Fibroblast of mammary gland (primary cell): ENCODE results near the gene ANO8.

Source experiments
- DNase-seq: peaks from one replicate; pipeline ENCODE4 v3.0.0-alpha.2; 2010; ENCODE audit warnings: low read depth
- H3K4me3 ChIP-seq: 2 replicates; pipeline ENCODE4 v1.5.1; 2011; ENCODE audit warnings: low read depth, mild to moderate bottlenecking, low read length, moderate library complexity; ENCODE audit not compliant: control insufficient read depth
- TF ChIP-seq, protein P1 (sequence below): conservative IDR thresholded peaks from 2 replicates; pipeline ENCODE4 v1.5.1; 2011; ENCODE audit warnings: low read depth, low read length, inconsistent platforms; ENCODE audit not compliant: control insufficient read depth, insufficient read depth

ANO8 gene

DNA sequence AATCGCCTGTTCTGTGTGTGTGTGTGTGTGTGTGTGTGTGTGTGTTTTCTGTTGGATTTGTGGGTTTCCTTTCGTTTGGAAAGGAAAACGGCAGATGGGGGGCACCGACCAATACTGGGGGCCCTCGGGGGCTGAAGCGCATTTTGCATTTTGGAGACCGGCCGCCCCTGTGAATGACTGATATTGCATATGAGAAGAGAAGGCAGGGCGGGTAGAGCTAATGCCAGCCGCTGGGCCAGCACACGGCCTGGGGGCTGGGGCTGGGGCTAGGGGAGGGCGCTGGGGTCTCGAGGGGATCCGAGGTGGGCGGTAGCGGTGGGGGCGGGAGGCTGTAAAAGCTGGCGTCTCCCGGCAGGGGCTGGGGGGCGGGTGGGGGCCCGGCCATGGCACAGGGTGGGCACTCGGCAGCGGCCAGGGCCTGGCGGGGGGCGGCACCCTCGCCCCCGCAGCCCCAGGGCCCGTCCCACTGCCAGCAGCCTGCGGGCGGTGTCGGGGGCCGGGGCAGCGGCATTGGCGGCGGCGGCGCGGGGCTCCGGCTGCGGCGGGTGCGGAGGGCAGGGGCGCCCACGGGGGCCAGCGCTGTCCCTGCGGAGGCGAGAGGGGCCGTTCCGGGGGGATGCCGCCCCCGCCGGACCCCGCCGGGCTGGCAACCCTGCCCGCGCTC lies 11.2 kb downstream of the ANO8 start:
- no peak overlapping the region for H3K4me3 ChIP-seq
- TF ChIP-seq, protein P1, sequence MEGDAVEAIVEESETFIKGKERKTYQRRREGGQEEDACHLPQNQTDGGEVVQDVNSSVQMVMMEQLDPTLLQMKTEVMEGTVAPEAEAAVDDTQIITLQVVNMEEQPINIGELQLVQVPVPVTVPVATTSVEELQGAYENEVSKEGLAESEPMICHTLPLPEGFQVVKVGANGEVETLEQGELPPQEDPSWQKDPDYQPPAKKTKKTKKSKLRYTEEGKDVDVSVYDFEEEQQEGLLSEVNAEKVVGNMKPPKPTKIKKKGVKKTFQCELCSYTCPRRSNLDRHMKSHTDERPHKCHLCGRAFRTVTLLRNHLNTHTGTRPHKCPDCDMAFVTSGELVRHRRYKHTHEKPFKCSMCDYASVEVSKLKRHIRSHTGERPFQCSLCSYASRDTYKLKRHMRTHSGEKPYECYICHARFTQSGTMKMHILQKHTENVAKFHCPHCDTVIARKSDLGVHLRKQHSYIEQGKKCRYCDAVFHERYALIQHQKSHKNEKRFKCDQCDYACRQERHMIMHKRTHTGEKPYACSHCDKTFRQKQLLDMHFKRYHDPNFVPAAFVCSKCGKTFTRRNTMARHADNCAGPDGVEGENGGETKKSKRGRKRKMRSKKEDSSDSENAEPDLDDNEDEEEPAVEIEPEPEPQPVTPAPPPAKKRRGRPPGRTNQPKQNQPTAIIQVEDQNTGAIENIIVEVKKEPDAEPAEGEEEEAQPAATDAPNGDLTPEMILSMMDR, result no peak
- no peak for DNase-seq

DNA sequence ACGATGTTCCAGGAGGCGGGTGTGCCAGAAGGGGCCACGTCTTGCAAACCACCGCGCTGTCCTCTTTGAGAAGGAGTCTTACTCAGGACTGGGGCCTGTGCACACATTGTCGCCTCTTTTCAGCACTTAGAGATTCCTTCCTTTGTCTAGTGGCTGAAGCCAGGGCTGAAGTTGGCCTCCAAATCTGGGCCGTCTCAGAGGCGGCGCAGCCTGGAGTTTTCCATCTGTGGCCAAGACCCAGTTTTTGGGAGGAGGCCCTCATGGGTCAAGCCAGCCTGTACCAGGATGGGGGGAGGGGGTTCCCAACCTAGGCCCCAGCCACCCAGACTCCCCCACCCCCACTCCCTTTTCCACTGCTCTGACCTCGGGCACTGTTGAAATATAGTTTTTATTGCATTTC lies 11.8 kb downstream of the ANO8 start:
- H3K4me3 ChIP-seq, result no peak overlapping the region
- no peak for DNase-seq
- TF ChIP-seq, protein P1, result no peak

DNA sequence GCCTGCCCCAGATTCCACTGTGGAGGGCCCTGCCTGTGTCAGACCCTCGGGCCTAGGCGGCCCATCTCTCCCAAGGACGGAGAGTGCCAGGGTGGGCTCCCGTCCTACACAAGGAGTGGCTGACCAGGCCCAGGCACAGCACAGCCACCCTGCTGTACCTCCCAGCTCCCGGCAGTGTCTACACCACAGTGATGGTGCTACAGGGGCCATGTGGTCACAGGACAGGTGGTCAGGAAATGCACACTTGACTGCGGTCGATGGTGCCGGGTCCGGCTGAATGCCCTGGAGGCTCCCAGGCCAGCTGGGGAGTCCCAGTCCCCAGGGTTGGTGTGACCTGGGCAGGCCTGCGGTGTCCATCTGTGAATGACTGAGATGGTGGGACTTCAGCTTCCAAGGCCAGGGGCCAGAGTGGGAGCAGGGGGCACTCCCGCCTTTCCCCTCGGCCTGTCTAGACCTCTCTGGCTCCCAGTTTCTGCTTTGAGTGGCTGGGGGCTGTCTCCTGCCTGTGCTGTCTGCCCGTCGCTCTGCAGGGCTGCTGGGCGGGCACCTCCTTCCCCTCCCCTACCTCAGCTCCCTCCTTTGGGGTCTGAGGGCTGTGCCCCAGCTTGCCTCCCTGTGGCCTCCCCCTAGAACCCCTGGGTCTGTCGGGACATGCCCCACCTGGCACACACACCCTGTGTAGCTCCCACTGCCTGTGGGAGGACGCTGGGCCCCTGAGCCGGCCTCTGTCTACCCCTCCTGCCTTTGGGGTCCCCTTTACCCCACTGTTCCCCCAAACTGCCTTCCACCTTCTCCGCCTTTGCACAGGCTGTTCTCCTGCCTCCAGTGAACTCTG lies 12.8 kb downstream of the ANO8 start:
- H3K4me3 ChIP-seq, result no peak overlapping the region
- TF ChIP-seq, protein P1, result no peak

DNA sequence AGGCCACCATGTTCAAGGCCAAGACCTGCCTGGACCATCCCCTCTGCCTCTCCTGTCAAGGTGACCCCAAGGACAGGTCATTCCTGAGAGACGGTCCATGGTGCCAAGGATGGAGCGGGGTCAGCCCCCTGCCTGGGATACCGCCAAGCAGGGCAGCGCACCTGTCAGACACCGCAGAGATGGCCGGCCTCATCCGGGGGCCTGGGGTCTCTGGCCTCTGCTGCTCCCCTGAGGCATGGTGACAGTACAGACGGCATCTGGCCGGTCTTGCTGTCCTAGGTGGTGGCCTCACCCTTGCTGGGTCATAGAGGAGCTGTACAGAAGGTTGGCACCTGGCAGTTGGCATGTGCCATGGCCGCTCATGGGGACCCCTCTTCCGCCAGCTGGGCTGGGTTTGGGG lies 14.2 kb downstream of the ANO8 start:
- H3K4me3 ChIP-seq, result no peak overlapping the region
- TF ChIP-seq, protein P1, result no peak
- no peak for DNase-seq

More for the DNA sequence above, 12.8 kb downstream of the ANO8 start:
- DNase-seq, result no peak

DNA sequence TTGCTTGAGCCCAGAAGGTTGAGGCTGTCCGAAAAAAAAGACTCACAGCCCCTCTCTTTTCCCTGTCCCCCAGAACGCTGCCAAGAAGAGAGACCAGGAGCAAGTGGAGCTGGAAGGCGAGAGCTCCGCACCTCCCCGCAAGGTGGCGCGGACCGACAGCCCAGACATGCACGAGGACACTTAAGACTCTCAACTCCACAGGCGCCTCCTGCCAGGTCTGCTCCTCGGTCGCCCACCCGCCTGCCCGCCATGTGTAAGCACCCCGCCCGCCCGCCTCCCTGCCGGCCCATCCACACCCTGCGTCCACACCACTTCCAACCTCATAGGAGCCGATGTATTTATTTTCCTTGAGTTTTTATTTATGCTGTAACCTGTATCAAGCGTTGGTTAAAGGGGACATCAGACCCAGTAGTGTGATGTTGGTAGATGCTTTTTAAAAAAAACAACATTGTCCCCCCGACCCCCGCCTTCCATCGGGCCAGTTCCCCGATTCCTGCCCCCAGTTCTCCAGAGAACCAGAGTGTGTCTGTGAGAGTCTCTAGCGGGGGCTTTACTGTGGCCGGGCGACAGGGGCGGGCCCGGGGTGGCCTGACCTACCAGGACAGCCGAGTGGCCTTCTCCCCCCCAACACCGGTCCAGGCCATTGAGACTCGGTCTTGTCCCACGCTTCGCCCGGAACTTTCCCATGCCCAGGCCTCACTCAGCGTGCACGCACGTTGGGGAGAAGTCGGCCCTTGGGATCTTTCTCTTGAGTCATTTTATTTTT lies 15.0 kb downstream of the ANO8 start:
- TF ChIP-seq, protein P1, result no peak
- no peak overlapping the region for H3K4me3 ChIP-seq
- no peak for DNase-seq

DNA sequence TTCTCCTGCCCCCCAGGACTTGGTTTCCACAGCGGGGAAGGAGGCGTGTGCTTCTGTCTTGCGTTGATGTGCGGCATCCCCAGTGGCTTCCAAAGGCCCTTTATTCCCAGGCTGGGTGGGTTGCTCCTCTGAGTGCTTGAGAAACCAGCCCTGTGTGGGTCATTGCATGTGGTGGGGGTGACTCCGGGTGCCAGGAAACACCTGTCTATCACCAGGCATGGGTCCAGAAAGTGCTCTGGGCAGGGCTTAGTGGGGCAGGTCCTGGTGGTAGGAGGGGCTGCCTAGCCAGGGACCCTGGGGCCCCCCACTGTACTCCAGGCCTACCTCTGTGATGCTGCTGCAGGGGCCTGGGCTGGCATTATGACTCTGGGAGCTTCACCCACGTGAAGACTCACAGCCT lies 15.7 kb downstream of the ANO8 start:
- no peak for DNase-seq
- H3K4me3 ChIP-seq, result no peak overlapping the region
- TF ChIP-seq, protein P1, result no peak
